Gastroesophageal sphincter (tissue), 3 donors: Measurements from ENCODE around the gene TRAF6.

Source experiments
- EP300 ChIP-seq: sonication (generic); formaldehyde crosslinking; IDR thresholded peaks from one replicate; pipeline ENCODE4 v1.6.1; 2017; ENCODE audit warnings: antibody characterized with exemption, mild to moderate bottlenecking
- POLR2A ChIP-seq, 2 donors: fragments of 450-650 bp; IDR thresholded peaks; one replicate each; pipeline ENCODE4 v1.6.1; 2017; ENCODE audit warnings: antibody characterized with exemption in 2 of 2, mild to moderate bottlenecking in 2 of 2, moderate library complexity in 1 of 2
- POLR2AphosphoS5 ChIP-seq: sonication (generic); formaldehyde crosslinking; IDR thresholded peaks from one replicate; pipeline ENCODE4 v1.6.1; 2017; ENCODE audit warnings: antibody characterized with exemption
- TF ChIP-seq, protein P1 (sequence below), 4 experiments: fragments of 200-600 bp in 2 of 4; fragments of 450-650 bp in 2 of 4; sonication (generic) in 1 of 4; IDR thresholded peaks; one replicate each; pipeline ENCODE4 v1.5.1; 2017 to 2019; ENCODE audit warnings: antibody characterized with exemption in 4 of 4, mild to moderate bottlenecking in 2 of 4, moderate library complexity in 2 of 4

DNA sequence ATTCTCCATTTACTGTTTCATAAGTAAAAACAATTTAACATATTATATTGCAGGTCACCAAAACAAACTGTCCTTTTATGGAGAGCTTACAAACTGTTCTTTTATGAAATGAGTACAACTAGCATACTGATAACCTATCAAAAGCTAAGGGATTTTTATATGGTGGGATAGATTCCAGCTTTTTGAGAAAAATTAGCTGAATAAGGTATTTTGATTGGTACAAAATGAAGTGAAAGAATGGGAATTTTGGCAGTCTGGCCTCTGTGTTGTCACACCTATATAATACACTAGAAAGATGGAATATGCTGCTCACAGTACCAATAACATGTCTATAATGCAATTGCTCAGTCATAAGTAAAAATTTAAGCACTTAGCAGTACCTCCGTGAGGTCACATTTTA, 11.4 kb downstream of the TRAF6 start:
- TF ChIP-seq, protein P1, sequence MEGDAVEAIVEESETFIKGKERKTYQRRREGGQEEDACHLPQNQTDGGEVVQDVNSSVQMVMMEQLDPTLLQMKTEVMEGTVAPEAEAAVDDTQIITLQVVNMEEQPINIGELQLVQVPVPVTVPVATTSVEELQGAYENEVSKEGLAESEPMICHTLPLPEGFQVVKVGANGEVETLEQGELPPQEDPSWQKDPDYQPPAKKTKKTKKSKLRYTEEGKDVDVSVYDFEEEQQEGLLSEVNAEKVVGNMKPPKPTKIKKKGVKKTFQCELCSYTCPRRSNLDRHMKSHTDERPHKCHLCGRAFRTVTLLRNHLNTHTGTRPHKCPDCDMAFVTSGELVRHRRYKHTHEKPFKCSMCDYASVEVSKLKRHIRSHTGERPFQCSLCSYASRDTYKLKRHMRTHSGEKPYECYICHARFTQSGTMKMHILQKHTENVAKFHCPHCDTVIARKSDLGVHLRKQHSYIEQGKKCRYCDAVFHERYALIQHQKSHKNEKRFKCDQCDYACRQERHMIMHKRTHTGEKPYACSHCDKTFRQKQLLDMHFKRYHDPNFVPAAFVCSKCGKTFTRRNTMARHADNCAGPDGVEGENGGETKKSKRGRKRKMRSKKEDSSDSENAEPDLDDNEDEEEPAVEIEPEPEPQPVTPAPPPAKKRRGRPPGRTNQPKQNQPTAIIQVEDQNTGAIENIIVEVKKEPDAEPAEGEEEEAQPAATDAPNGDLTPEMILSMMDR (IDR thresholded peaks at IDR 0.05) = no peak
- no peak for TF ChIP-seq POLR2AphosphoS5
- TF ChIP-seq POLR2A (IDR thresholded peaks at IDR 0.05) = no peak
- TF ChIP-seq EP300 = no peak
